ENCODE data around the gene RAPGEF2.

- peak; percentile 90 for TF ChIP-seq CTCF (IDR thresholded peaks at IDR 0.05; ENCODE audit: poor library complexity)
- TF ChIP-seq EZH2phosphoT487 (IDR thresholded peaks at IDR 0.05; ENCODE audit: low read depth, severe bottlenecking, unreplicated experiment), result no peak
- no peak for TF ChIP-seq EZH2 (IDR thresholded peaks at IDR 0.05; ENCODE audit: borderline replicate concordance)
These were observed 72.5 kb downstream of the RAPGEF2 start for GRCh38 chr4:159175085-159175988.

Data from hepatocyte (in vitro differentiated cells).